ENCODE data around the gene SDR42E2. TPM values are rescaled to one million over a fixed set of nuclear protein-coding genes. Genes with fewer than 3 reads are reported as not detected.
"Not testable (repeated sequence)": the region's sequence is repeated elsewhere in the genome, so short reads cannot be mapped to it uniquely, and the experiment has no call there.

Gene SDR42E2
- total and polyA plus RNA-seq, 2 donors (not counting 3 experiments of a cell fraction or from before 2014, with no cell fraction given), result 0.03 to 0.13 TPM

GRCh38 chr16:22126037-22126558 lies 36.2 kb upstream of the SDR42E2 start:
- FAIRE-seq, result no peak
- Histone ChIP-seq H3K79me2 (ENCODE audit: control insufficient read depth, insufficient read depth, low read length) (no peaks in the 10 kb centered on the region), H3K36me3 (ENCODE audit: control insufficient read depth in 2 of 2, extremely low read depth in 1 of 2, insufficient read depth in 2 of 2, low read length in 2 of 2) (no peaks in the 10 kb centered on the region), H3K27me3 (ENCODE audit: control insufficient read depth in 2 of 2, insufficient read depth in 2 of 2, low read length in 2 of 2) (peaks cover 0 to 3% of the 10 kb centered on the region in 2 experiments), H4K20me1 (replicated peaks; ENCODE audit: control insufficient read depth, extremely low read depth, insufficient read depth, low read length) (no peaks in the 10 kb centered on the region), H2AFZ (ENCODE audit: low read depth, low read length) (no peak overlapping the region), H3K4me3 (replicated peaks in 1 of 3; ENCODE audit: insufficient read depth in 1 of 3, low read depth in 1 of 3, low read length in 3 of 3) (no peak overlapping the region), H3K9ac (replicated peaks; ENCODE audit: extremely low read depth, insufficient read depth, low read length) (no peak overlapping the region), H3K4me2 (ENCODE audit: insufficient read depth, low read length) (no peak overlapping the region), H3K9me1 (replicated peaks; ENCODE audit: control insufficient read depth, extremely low read depth, insufficient read depth, low read length) (no peaks in the 10 kb centered on the region), H3K27ac (ENCODE audit: insufficient read depth, low read depth, low read length) (no peak overlapping the region), H3K4me1 (ENCODE audit: control insufficient read depth, extremely low read depth, insufficient read depth, low read length) (no peaks in the 10 kb centered on the region), H3K9me3 (replicated peaks; ENCODE audit: control insufficient read depth, insufficient read depth, low read length) (no peaks in the 10 kb centered on the region)
- TF ChIP-seq FOS (IDR thresholded peaks at IDR 0.05; ENCODE audit: borderline replicate concordance, insufficient read depth, low read length) (no peak), GATA2 (IDR thresholded peaks at IDR 0.05; ENCODE audit: insufficient read depth, insufficient read length, low read depth, low read length) (no peak), MYC (IDR thresholded peaks at IDR 0.05; ENCODE audit: low read depth, low read length) (no peak), JUN (IDR thresholded peaks at IDR 0.05; ENCODE audit: borderline replicate concordance, insufficient read depth, insufficient read length, low read depth) (no peak), POLR2A (IDR thresholded peaks at IDR 0.05; ENCODE audit: low read depth, low read length) (no peak), POLR2AphosphoS5 (IDR thresholded peaks at IDR 0.05; ENCODE audit: insufficient read depth, low read depth, low read length) (no peak), EZH2 (IDR thresholded peaks at IDR 0.05; ENCODE audit: borderline replicate concordance, low read depth, low read length, severe bottlenecking) (no peak), MAX (IDR thresholded peaks at IDR 0.05; ENCODE audit: insufficient read depth, insufficient read length) (no peak), CTCF (IDR thresholded peaks at IDR 0.05; ENCODE audit: extremely low read depth in 1 of 2, insufficient read depth in 1 of 2, low read depth in 1 of 2, low read length in 2 of 2) (no peak)
- dilution Hi-C loops (cut with MboI; ENCODE audit: extremely low pct_ligation_motif_present, low sequenced_read_pairs), result no loop called here
- BruUV-seq (replicated peaks), result no TSS peak
- ChIA-PET CTCF (interaction anchor here (1.1 to 1.3 kb wide), 2 partner anchors 15 to 27 kb away, joined by 3 read pairs; no protein-coding TSS in a partner anchor), POLR2A (no interaction called here)
- intact Hi-C loops (cut with micrococcal nuclease), result no loop called here
- DNase-seq (ENCODE audit: low read depth, low spot score), result no peak

- H3K9me1 ChIP-seq (replicated peaks; ENCODE audit: control insufficient read depth, extremely low read depth, insufficient read depth, low read length); POLR2A ChIA-PET; DNase-seq (ENCODE audit: low read depth, low spot score); H3K9ac ChIP-seq (replicated peaks; ENCODE audit: extremely low read depth, insufficient read depth, low read length); FAIRE-seq; BruUV-seq (replicated peaks); H4K20me1 ChIP-seq (replicated peaks; ENCODE audit: control insufficient read depth, extremely low read depth, insufficient read depth, low read length); H2AFZ ChIP-seq (ENCODE audit: low read depth, low read length); dilution Hi-C loops (cut with MboI; ENCODE audit: extremely low pct_ligation_motif_present, low sequenced_read_pairs); H3K36me3 ChIP-seq (ENCODE audit: control insufficient read depth in 2 of 2, extremely low read depth in 1 of 2, insufficient read depth in 2 of 2, low read length in 2 of 2); H3K4me2 ChIP-seq (ENCODE audit: insufficient read depth, low read length); intact Hi-C loops (cut with micrococcal nuclease); H3K79me2 ChIP-seq (ENCODE audit: control insufficient read depth, insufficient read depth, low read length); H3K27ac ChIP-seq (ENCODE audit: insufficient read depth, low read depth, low read length); H3K4me3 ChIP-seq (replicated peaks in 1 of 3; ENCODE audit: insufficient read depth in 1 of 3, low read depth in 1 of 3, low read length in 3 of 3); H3K9me3 ChIP-seq (replicated peaks; ENCODE audit: control insufficient read depth, insufficient read depth, low read length); H3K4me1 ChIP-seq (ENCODE audit: control insufficient read depth, extremely low read depth, insufficient read depth, low read length); H3K27me3 ChIP-seq (ENCODE audit: control insufficient read depth in 2 of 2, insufficient read depth in 2 of 2, low read length in 2 of 2): not testable (repeated sequence)
- CTCF ChIA-PET, result interaction anchor here (1.4 kb wide), 1 partner anchor 13 kb away, joined by 3 read pairs; no protein-coding TSS in a partner anchor
Measured at GRCh38 chr16:22128537-22128936, 33.8 kb upstream of the SDR42E2 start.
